ENCODE measurements around the gene SUPT16H.
A peak's percentile ranks its signal among the peaks of the same experiment; 100 is the strongest.

The SUPT16H gene

GRCh38 chr14:21369949-21370679 is 13.7 kb downstream of the SUPT16H start:
- no peak for DNase-seq (ENCODE audit: low read depth in 2 of 3, low spot score in 2 of 3)

- no peak for DNase-seq (ENCODE audit: low read depth in 2 of 3, low spot score in 2 of 3)
These were observed 16.2 kb downstream of the SUPT16H start for GRCh38 chr14:21367582-21368144.

GRCh38 chr14:21356511-21356910 is 27.3 kb downstream of the SUPT16H start:
- DNase-seq (ENCODE audit: low read depth in 2 of 3, low spot score in 2 of 3) = no peak

GRCh38 chr14:21352587-21352986 is 31.2 kb downstream of the SUPT16H start:
- no peak for DNase-seq (ENCODE audit: low read depth in 2 of 3, low spot score in 2 of 3)

GRCh38 chr14:21350539-21350938 is 33.3 kb downstream of the SUPT16H start:
- no peak for DNase-seq (ENCODE audit: low read depth in 2 of 3, low spot score in 2 of 3)

GRCh38 chr14:21347201-21347600 is 36.6 kb downstream of the SUPT16H start:
- DNase-seq (ENCODE audit: low read depth in 2 of 3, low spot score in 2 of 3) = no peak

- no peak for DNase-seq (ENCODE audit: low read depth in 2 of 3, low spot score in 2 of 3)
These were observed 37.2 kb downstream of the SUPT16H start for GRCh38 chr14:21346532-21347135.

GRCh38 chr14:21343035-21343794 is 40.6 kb downstream of the SUPT16H start:
- no peak for DNase-seq (ENCODE audit: low read depth in 2 of 3, low spot score in 2 of 3)

- no peak for DNase-seq (ENCODE audit: low read depth in 2 of 3, low spot score in 2 of 3)
These were observed 49.5 kb downstream of the SUPT16H start for GRCh38 chr14:21334202-21334906.

- DNase-seq (ENCODE audit: low read depth in 2 of 3, low spot score in 2 of 3) = no peak
These were observed 50.9 kb downstream of the SUPT16H start for GRCh38 chr14:21332950-21333349.

- DNase-seq (ENCODE audit: low read depth in 2 of 3, low spot score in 2 of 3) = no peak
These were observed 56.8 kb downstream of the SUPT16H start for GRCh38 chr14:21326972-21327371.

GRCh38 chr14:21322716-21323115 is 61.1 kb downstream of the SUPT16H start:
- DNase-seq (ENCODE audit: low read depth in 2 of 3, low spot score in 2 of 3) = no peak

GRCh38 chr14:21320913-21321312 is 62.9 kb downstream of the SUPT16H start:
- DNase-seq (ENCODE audit: low read depth in 2 of 3, low spot score in 2 of 3) = no peak

- no peak for DNase-seq (ENCODE audit: low read depth in 2 of 3, low spot score in 2 of 3)
These were observed 66.4 kb downstream of the SUPT16H start for GRCh38 chr14:21317398-21317797.

GRCh38 chr14:21313512-21313911 is 70.3 kb downstream of the SUPT16H start:
- DNase-seq (ENCODE audit: low read depth in 2 of 3, low spot score in 2 of 3) = no peak

GRCh38 chr14:21311614-21312013 is 72.2 kb downstream of the SUPT16H start:
- no peak for DNase-seq (ENCODE audit: low read depth in 2 of 3, low spot score in 2 of 3)

GRCh38 chr14:21309956-21310355 is 73.9 kb downstream of the SUPT16H start:
- DNase-seq (ENCODE audit: low read depth in 2 of 3, low spot score in 2 of 3) = no peak

- no peak for DNase-seq (ENCODE audit: low read depth in 2 of 3, low spot score in 2 of 3)
These were observed 74.6 kb downstream of the SUPT16H start for GRCh38 chr14:21309238-21309636.

- DNase-seq (ENCODE audit: low read depth in 2 of 3, low spot score in 2 of 3) = peak; percentile 20 to 48 (median 43)
These were observed 75.2 kb downstream of the SUPT16H start for GRCh38 chr14:21308479-21309237.

GRCh38 chr14:21308132-21308478 is 75.7 kb downstream of the SUPT16H start:
- DNase-seq (ENCODE audit: low read depth in 2 of 3, low spot score in 2 of 3) = no peak

- no peak for DNase-seq (ENCODE audit: low read depth in 2 of 3, low spot score in 2 of 3)
These were observed 76.2 kb downstream of the SUPT16H start for GRCh38 chr14:21307637-21308036.
